Esophagus squamous epithelium (tissue), 4 donors: Measurements from ENCODE around the gene MBOAT7.

Experiments used
- CTCF ChIP-seq, 6 experiments: fragments of 450-650 bp in 4 of 6; fragments of 200-600 bp in 2 of 6; sonication (generic) in 2 of 6; IDR thresholded peaks; one replicate each; pipeline ENCODE4 v1.5.1; 2016 to 2019; ENCODE audit warnings: antibody characterized with exemption in 6 of 6, mild to moderate bottlenecking in 4 of 6, moderate library complexity in 4 of 6
- POLR2A ChIP-seq, 4 donors: fragments of 450-650 bp; IDR thresholded peaks; one replicate each; pipeline ENCODE4 v1.6.1; 2017; ENCODE audit warnings: antibody characterized with exemption in 4 of 4, mild to moderate bottlenecking in 4 of 4, moderate library complexity in 3 of 4

GRCh38 chr19:54197121-54197520 is 7.7 kb upstream of the MBOAT7 start:
- TF ChIP-seq CTCF (IDR thresholded peaks at IDR 0.05) (no peak), POLR2A (IDR thresholded peaks at IDR 0.05) (no peak)
